Activated T-cell treated with anti-CD3 and anti-CD28 coated beads, Interleukin-2, amount 50 U/mL, for 1 hour (primary cell): ENCODE results near the gene NPTN.
"Not testable (repeated sequence)": the region's sequence is repeated elsewhere in the genome, so short reads cannot be mapped to it uniquely, and the experiment has no call there.

Experiments
- DNase-seq: peaks from one replicate; pipeline ENCODE4 v3.0.0-alpha.2; 2020

Gene NPTN

GRCh38 chr15:73633111-73633990 is at the start of gene NPTN:
Gene NPTN, minus strand, starts transcription at chr15:73633389. Its CDS starts 174 bp downstream, at chr15:73633215.
- DNase-seq = peak; percentile 98

GRCh38 chr15:73682600-73683090 is 49.5 kb upstream of the NPTN start:
- no peak for DNase-seq

- no peak for DNase-seq
Measured at GRCh38 chr15:73681856-73682599, 48.8 kb upstream of the NPTN start.

GRCh38 chr15:73681063-73681462 is 47.9 kb upstream of the NPTN start:
- DNase-seq = no peak

- no peak for DNase-seq
Measured at GRCh38 chr15:73680549-73680948, 47.4 kb upstream of the NPTN start.

GRCh38 chr15:73679964-73680363 is 46.8 kb upstream of the NPTN start:
- no peak for DNase-seq

DNA sequence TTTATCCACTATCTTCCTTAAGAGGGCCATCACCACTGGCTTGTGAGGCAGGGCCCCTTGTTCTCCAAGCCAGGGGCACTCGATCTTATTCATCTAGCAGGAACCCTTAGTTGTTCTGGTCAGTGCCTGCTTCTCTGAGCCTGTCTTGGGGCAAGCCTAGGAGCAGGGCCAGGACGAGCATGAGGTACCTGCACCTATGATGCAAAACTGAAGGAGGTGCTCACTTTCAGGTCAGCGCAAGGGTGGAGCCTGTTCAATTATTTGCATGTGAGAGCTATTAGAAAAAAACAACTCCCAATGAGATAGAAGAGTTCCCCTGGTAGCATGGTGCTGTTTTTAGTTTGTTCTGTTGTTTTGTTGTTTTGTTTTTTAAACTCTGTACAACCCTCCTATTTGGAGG is 46.0 kb upstream of the NPTN start:
- no peak for DNase-seq

GRCh38 chr15:73678498-73678897 is 45.3 kb upstream of the NPTN start:
- DNase-seq = no peak

GRCh38 chr15:73677733-73678132 is 44.5 kb upstream of the NPTN start:
- DNase-seq = no peak

DNA sequence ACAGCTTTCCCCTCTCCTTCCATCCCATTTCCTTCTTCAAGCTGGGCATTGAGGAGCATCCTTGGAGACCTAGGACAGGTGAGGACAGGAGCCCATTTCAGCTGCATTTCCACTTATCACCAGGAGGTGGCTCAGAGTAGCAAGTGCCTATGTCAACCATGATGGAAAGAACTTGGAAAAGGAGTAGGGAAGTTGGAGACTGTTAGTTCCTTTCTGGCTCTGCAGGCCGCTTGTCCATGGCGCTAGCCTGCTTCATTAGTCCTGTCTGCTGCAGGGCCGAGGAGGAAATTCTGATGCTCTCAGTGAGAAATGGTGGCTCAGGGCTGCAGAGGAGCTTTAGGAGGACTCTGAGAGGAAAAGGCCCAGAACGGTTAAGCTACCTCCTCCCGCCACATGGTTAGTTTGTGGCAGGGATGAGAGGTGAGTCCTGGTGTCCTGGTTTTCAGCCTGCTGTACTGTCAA is 44.0 kb upstream of the NPTN start:
- peak; percentile 48 for DNase-seq

- DNase-seq = no peak
Measured at GRCh38 chr15:73674587-73674986, 41.4 kb upstream of the NPTN start.

DNA sequence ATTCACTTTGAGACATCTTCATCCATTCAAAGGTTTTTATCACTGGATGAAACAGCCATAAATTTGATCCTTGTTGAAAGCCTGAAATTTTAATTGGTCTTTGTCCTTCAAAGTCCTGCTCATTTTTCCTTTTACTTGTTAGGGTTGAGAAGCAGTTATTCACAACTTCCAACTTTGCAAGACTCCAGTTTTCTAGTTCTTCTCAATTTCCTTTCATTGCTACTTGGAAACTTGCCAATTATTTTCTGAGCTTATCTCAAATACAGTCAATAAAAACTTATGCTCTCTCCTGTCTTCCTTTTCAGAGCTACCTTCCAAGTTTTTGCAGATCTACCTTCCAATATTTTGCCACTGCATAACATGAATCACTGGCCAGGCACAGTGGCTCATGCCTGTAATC is 27.3 kb upstream of the NPTN start:
- DNase-seq = no peak

DNA sequence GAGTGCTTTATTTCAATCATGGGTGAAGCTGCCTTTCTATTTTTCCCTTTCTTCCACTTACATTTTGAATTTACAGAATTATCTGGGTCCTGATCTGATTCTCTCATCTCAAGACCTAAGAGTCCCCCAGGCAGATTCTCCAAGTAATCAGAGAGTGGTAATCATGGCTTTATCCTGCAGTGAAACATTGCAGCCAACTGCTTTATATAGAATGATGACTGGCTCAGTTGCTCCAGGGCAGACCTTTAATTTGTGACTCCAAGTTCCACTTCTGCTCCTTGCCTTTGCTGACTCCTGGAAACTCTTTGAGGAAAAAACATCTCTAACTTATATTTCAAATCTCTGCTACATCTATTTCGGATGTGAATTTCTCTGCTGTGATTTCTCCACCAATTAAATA is 25.5 kb upstream of the NPTN start:
- DNase-seq = no peak

- no peak for DNase-seq
Measured at GRCh38 chr15:73655724-73656123, 22.5 kb upstream of the NPTN start.

DNA sequence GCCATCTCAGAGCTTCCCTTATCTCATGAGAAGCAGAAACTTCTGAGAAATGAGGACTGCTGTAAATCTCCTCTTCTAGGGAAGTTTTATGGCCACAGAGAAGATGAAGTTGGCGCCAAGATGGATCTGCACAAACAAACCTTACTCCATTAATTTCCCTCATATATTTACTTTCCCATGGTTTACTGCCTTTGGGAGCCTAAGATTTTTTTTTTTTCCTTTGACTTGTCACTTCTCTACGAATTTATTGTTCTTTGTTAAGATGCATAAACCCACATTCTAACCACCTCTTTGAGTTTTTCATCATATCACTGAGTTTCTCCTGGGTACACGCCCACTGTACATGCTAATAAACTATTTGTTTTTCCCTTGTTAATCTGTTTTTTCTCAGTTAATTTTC is 21.5 kb upstream of the NPTN start:
- DNase-seq = no peak

DNA sequence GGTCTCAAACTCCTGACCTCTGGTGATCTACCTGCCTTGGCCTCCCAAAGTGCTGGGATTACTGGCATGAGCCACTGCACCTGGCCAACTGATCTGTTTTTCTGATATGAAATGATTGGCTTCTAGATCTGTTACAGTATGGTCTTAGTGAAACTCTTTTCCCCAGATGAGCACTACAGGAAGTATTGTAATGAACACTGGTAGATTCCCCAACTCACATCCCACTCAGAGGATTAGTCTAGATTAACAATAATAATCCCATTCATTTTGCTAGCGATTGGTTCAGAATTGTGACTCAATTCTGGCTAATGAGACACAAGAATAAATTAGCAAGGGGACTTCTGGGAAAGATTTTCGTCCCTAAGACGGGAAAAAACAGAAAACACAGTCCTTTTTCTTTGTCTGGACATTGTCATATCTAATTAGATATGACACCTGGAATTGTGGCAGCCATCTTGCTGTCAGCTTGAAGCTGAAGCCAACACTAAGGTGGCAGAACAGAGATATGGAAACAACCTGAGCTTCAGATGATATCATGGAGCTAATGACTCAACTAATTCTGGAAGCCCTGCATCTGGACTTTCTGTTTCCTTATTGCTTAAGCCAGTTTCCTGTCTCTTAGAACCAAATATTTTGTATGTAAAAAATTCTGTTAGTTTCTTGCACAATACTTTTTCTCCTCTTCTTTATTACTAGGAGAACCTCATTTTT is 17.4 kb upstream of the NPTN start:
- no peak for DNase-seq

- DNase-seq = no peak
Measured at GRCh38 chr15:73648014-73648295, 14.8 kb upstream of the NPTN start.

- no peak for DNase-seq
Measured at GRCh38 chr15:73647259-73648013, 14.2 kb upstream of the NPTN start.

DNA sequence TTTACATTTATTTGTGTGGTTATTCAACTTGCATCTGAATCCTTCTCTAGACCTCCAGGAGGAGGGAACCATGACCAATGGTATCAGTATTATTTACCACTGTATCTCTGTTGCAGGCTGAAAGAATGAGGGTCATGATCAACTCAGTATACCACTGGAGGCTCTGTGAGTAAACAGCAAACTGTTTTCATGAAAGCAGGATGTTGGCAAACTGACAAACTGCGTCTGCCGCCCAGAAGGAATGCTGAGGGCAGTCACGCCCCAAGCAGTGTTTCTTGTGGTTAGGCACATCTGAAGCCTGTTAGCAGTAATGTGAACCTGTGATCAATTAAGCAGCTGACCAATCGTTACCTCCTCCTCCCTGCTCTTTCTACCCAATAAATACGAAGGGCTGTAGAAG is 6.3 kb upstream of the NPTN start:
- DNase-seq = not testable (repeated sequence)

DNA sequence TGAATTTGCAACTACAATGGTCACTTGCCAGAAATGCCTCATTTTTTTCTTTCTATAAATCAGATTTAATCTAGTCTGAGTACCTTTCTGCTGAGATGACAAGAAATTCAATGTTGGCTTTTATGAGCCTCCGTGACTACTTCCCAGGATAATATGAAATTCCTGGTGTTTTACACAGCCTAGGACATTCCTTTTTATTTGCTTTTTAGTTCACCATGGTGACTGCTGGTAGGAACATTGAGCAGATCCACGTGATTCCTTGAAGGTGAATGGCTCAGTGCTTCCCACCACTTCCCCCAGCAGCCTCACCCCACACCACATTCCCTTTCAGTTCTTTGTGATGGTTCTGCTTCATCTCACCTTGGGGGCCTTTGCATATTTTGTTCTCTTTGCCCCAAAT is 4.3 kb upstream of the NPTN start:
- no peak for DNase-seq

DNA sequence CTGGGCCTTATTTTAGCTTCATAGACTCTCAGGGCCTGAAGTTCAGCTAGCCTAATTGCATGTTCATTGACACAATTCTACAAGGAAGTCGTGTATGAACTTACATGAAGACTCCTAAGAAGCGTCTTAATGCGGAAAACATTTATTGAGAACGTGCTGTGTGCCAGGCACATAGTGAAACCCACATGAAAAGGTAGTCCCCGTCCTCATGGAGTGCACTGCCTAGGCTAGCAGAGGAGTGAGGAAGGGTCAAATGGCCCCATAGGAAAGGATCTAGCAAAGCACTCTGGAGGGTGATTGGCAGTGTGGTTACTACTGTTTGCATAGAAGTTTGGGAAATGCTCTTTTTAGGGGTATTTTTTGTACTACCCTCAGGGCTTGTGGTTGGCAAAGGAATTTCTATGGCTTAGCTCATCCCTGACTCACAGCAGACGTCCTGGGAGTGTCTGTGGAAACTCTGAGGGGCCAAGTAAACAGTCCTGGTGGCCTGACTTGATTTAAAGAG is 854 bp upstream of the NPTN start:
- no peak for DNase-seq

GRCh38 chr15:73632670-73633058 is 525 bp downstream of the NPTN start:
- DNase-seq = no peak
